D721Med (cell line): ENCODE measurements around the gene FAM124B.

ENCODE experiments used
- DNase-seq: peaks from one replicate; pipeline ENCODE4 v3.0.0; 2011; ENCODE audit warnings: low spot score; ENCODE audit not compliant: insufficient read length
- FAIRE-seq: peaks from 2 replicates; lab custom pipeline; 2011; peaks lifted over from hg19 to GRCh38; lab: Jason Lieb, UNC
- TF ChIP-seq, protein P1 (sequence below): IDR thresholded peaks from 2 replicates; pipeline ENCODE4 v1.5.1; 2012; ENCODE audit warnings: mild to moderate bottlenecking, control low read depth; ENCODE audit not compliant: insufficient read depth; ENCODE audit errors: missing control alignments

Gene FAM124B

GRCh38 chr2:224413381-224413780 lies 11.5 kb upstream of the FAM124B start:
- no peak for FAIRE-seq
- DNase-seq = no peak
- TF ChIP-seq, protein P1, sequence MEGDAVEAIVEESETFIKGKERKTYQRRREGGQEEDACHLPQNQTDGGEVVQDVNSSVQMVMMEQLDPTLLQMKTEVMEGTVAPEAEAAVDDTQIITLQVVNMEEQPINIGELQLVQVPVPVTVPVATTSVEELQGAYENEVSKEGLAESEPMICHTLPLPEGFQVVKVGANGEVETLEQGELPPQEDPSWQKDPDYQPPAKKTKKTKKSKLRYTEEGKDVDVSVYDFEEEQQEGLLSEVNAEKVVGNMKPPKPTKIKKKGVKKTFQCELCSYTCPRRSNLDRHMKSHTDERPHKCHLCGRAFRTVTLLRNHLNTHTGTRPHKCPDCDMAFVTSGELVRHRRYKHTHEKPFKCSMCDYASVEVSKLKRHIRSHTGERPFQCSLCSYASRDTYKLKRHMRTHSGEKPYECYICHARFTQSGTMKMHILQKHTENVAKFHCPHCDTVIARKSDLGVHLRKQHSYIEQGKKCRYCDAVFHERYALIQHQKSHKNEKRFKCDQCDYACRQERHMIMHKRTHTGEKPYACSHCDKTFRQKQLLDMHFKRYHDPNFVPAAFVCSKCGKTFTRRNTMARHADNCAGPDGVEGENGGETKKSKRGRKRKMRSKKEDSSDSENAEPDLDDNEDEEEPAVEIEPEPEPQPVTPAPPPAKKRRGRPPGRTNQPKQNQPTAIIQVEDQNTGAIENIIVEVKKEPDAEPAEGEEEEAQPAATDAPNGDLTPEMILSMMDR = no peak

GRCh38 chr2:224412141-224413015 lies 10.5 kb upstream of the FAM124B start:
- no peak for DNase-seq
- FAIRE-seq = no peak
- TF ChIP-seq, protein P1 = no peak

DNA sequence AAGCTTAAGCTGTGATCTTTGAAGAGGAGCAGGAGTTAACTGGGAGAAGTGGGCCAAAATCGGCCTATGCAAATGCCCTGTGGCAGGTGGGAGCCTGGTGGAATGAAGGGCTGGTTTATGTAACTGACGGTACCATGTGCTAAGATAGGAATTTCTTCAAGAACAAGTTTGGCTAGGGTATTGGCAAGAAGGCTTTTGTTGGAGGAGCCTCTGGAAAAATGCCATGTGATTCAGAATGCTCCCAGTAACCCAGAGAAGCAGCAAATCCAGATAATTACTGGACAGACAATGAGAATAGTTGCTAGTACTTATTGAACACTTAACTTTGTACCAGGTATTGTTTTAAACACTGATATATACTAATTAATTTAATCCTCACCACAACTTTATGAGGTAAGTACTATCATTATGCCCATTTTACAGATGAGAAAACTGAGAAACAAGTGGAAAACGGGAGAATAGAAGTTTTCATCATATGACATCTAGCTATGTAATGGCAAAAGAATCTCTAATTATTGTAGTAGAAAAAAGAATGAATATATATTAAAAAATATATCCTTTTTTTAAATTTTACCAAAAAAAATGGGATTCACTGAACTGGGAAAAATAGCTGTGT lies 9.1 kb upstream of the FAM124B start:
- FAIRE-seq (no peak), DNase-seq (no peak)

GRCh38 chr2:224408676-224409075 lies 6.8 kb upstream of the FAM124B start:
- DNase-seq (no peak), FAIRE-seq (no peak)
- TF ChIP-seq, protein P1 = no peak

More for the DNA sequence above, 9.1 kb upstream of the FAM124B start:
- TF ChIP-seq, protein P1 = no peak

DNA sequence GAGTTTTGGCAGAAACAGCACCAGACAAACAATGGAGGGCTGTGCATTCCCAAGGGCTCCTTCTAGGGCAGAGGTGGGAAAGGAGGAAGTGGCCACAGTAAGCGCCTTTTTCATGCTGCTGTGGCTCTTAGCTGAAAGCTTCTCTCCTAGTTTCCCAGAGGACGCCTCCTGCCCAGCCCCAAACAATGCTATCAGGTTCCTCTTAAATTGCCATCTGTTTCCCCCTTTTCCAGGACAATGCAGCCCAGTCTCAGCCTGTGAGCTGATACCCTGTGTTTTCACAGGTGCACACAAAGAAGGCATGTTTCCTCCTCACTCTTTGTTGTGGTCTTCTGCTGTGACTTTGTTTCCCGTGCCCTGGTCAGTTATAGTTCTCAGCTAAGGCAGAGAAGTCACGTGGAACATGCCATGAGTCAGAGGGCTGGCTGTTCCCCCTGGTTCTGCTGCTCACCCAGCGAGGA lies 5.4 kb upstream of the FAM124B start:
- TF ChIP-seq, protein P1 = no peak
- FAIRE-seq = no peak
- no peak for DNase-seq

GRCh38 chr2:224405841-224406370 lies 4.0 kb upstream of the FAM124B start:
- TF ChIP-seq, protein P1 = no peak
- no peak for FAIRE-seq
- no peak for DNase-seq
